VCaP (cell line): ENCODE results near the gene BTBD9.

Experiments
- H3K27ac ChIP-seq: fragments of 450-650 bp; 2 replicates; pipeline ENCODE4 v1.5.1; 2017
- CTCF ChIP-seq: fragments of 450-650 bp; conservative IDR thresholded peaks from 2 replicates; pipeline ENCODE4 v1.5.1; 2017; ENCODE audit warnings: mild to moderate bottlenecking, moderate library complexity

The BTBD9 gene

GRCh38 chr6:38514399-38514798 lies 125.3 kb downstream of the BTBD9 start:
- no peak for TF ChIP-seq CTCF
- H3K27ac ChIP-seq = no peak overlapping the region

- no peak overlapping the region for H3K27ac ChIP-seq
- TF ChIP-seq CTCF = no peak
Measured at GRCh38 chr6:38512211-38512610, 127.5 kb downstream of the BTBD9 start.

- no peak overlapping the region for H3K27ac ChIP-seq
- TF ChIP-seq CTCF = no peak
Measured at GRCh38 chr6:38510205-38510604, 129.5 kb downstream of the BTBD9 start.

- H3K27ac ChIP-seq = no peak overlapping the region
- TF ChIP-seq CTCF = no peak
Measured at GRCh38 chr6:38509713-38510112, 130.0 kb downstream of the BTBD9 start.

- H3K27ac ChIP-seq = no peak overlapping the region
- TF ChIP-seq CTCF = no peak
Measured at GRCh38 chr6:38508894-38509293, 130.8 kb downstream of the BTBD9 start.

- H3K27ac ChIP-seq = no peak overlapping the region
- no peak for TF ChIP-seq CTCF
Measured at GRCh38 chr6:38508286-38508685, 131.4 kb downstream of the BTBD9 start.

- TF ChIP-seq CTCF = no peak
- H3K27ac ChIP-seq = no peak overlapping the region
Measured at GRCh38 chr6:38507173-38507572, 132.6 kb downstream of the BTBD9 start.

- TF ChIP-seq CTCF = no peak
- H3K27ac ChIP-seq = no peak overlapping the region
Measured at GRCh38 chr6:38505826-38506225, 133.9 kb downstream of the BTBD9 start.
